GM12878 (cell line): Measurements from ENCODE around the gene CAMK2N2. TPM values are rescaled to one million over a fixed set of nuclear protein-coding genes. Genes with fewer than 3 reads are reported as not detected.

ENCODE experiments used
- ATAC-seq: fragments of 200-7000 bp; cut with Tn5 transposase; 3 replicates; pipeline ENCODE4 v1.9.1; 2020; ENCODE audit warnings: mild to moderate bottlenecking, moderate library complexity
- BruUV-seq: library from RNA; stranded (reverse); fragments of 400-500 nt; replicated peaks from 2 replicates; lab custom pipeline; 2021; lab: Mats Ljungman, UMichigan
- CTCF ChIA-PET: fragments of 300-600 bp; sonication (Branson Sonifier 250); formaldehyde crosslinking; extraction: SDS; loops from one replicate; lab custom pipeline; 2021; ENCODE audit warnings: inconsistent platforms; lab: Yijun Ruan, JAX
- POLR2A ChIA-PET: fragments of 350-600 bp; formaldehyde crosslinking; extraction: SDS; loops from one replicate; lab custom pipeline; 2021; ENCODE audit warnings: inconsistent platforms; lab: Charles Lee
- RAD21 ChIA-PET: fragments of 300-600 bp; sonication (Branson Sonifier 250); formaldehyde crosslinking; loops from one replicate; lab custom pipeline; 2023; ENCODE audit warnings: antibody characterized with exemption; ENCODE audit not compliant: unreplicated experiment; lab: Charles Lee
- SMC1A ChIA-PET: fragments of 300-600 bp; sonication (Branson Sonifier 250); formaldehyde crosslinking; loops from one replicate; lab custom pipeline; 2023; ENCODE audit not compliant: unreplicated experiment, uncharacterized antibody; lab: Charles Lee
- DNase-seq: peaks from one replicate; pipeline ENCODE4 v3.0.0-alpha.2; 2011; ENCODE audit warnings: low read depth, low spot score
- FAIRE-seq: peaks from 3 replicates; lab custom pipeline; 2011; peaks lifted over from hg19 to GRCh38; lab: Jason Lieb, UNC
- H2AFZ ChIP-seq: 2 replicates; pipeline ENCODE4 v1.6.0; 2011; ENCODE audit warnings: low read depth, low read length, control low read depth; ENCODE audit not compliant: control insufficient read depth
- H3K27ac ChIP-seq: 2 replicates; pipeline ENCODE4 v1.5.1; 2011; ENCODE audit warnings: control low read depth; ENCODE audit not compliant: control insufficient read depth, insufficient read depth
- H3K27me3 ChIP-seq, 2 experiments: replicated peaks in 1 of 2; 2 replicates each; pipeline versions ENCODE4 v1.6.0 to v1.6.1; 2011; ENCODE audit warnings: low read length in 1 of 2; ENCODE audit not compliant: control insufficient read depth in 2 of 2, insufficient read depth in 2 of 2
- H3K36me3 ChIP-seq, 2 experiments: 2 replicates each; pipeline ENCODE4 v1.5.1; 2011; ENCODE audit warnings: low read length in 1 of 2; ENCODE audit not compliant: control insufficient read depth in 2 of 2, insufficient read depth in 2 of 2
- H3K4me1 ChIP-seq: 2 replicates; pipeline ENCODE4 v1.6.1; 2011; ENCODE audit warnings: mild to moderate bottlenecking, low read length, moderate library complexity, mixed read lengths; ENCODE audit not compliant: control insufficient read depth, insufficient read depth
- H3K4me2 ChIP-seq: 2 replicates; pipeline ENCODE4 v1.6.0; 2011; ENCODE audit warnings: control low read depth; ENCODE audit not compliant: control insufficient read depth, insufficient read depth
- H3K4me3 ChIP-seq: fragments of 200-600 bp; sonication (generic); 2 replicates; pipeline ENCODE4 v1.5.1; 2016
- H3K79me2 ChIP-seq: 2 replicates; pipeline ENCODE4 v1.6.0; 2011; ENCODE audit warnings: low read length; ENCODE audit not compliant: control insufficient read depth, insufficient read depth
- H3K9ac ChIP-seq: 2 replicates; pipeline ENCODE4 v1.8.0; 2011; ENCODE audit warnings: low read length, control low read depth, mixed read lengths; ENCODE audit not compliant: control insufficient read depth, insufficient read depth
- H3K9me3 ChIP-seq: replicated peaks from 3 replicates; pipeline ENCODE4 v1.5.1; 2011; ENCODE audit warnings: mild to moderate bottlenecking, low read length; ENCODE audit not compliant: control insufficient read depth, insufficient read depth
- H4K20me1 ChIP-seq: 2 replicates; pipeline ENCODE4 v1.6.0; 2011; ENCODE audit not compliant: control insufficient read depth, insufficient read depth
- CEBPB ChIP-seq, 2 experiments: fragments of 150-350 bp in 1 of 2; IDR thresholded peaks; 2 replicates each; pipeline ENCODE4 v1.6.1; 2012 to 2014; ENCODE audit warnings: low read depth in 2 of 2, low read length in 2 of 2, borderline replicate concordance in 1 of 2, inconsistent platforms in 1 of 2
- CHD2 ChIP-seq: IDR thresholded peaks from 2 replicates; pipeline ENCODE4 v1.6.1; 2011; ENCODE audit warnings: low read depth, low read length, improper control_type of control experiment, borderline replicate concordance
- FOXK2 ChIP-seq: fragments of 450-650 bp; IDR thresholded peaks from 2 replicates; pipeline ENCODE4 v1.6.1; 2017; ENCODE audit warnings: mild to moderate bottlenecking, moderate library complexity
- IRF4 ChIP-seq: IDR thresholded peaks from 2 replicates; pipeline ENCODE4 v1.6.1; 2011; ENCODE audit warnings: low read depth, low read length
- IRF5 ChIP-seq: fragments of 450-650 bp; IDR thresholded peaks from 2 replicates; pipeline ENCODE4 v1.6.1; 2017; ENCODE audit warnings: borderline replicate concordance
- JUNB ChIP-seq: IDR thresholded peaks from 2 replicates; pipeline ENCODE4 v1.6.1; 2016; ENCODE audit warnings: antibody characterized with exemption, mild to moderate bottlenecking
- KLF5 ChIP-seq: fragments of 450-650 bp; IDR thresholded peaks from 2 replicates; pipeline ENCODE4 v1.6.1; 2014; ENCODE audit warnings: mild to moderate bottlenecking; ENCODE audit not compliant: partially characterized antibody
- NFYB ChIP-seq: IDR thresholded peaks from 2 replicates; pipeline ENCODE4 v1.6.1; 2011; ENCODE audit warnings: low read depth, mild to moderate bottlenecking, low read length, improper control_type of control experiment, moderate library complexity; ENCODE audit not compliant: insufficient read depth
- POLR2A ChIP-seq: IDR thresholded peaks from 2 replicates; pipeline ENCODE4 v1.6.1; 2011; ENCODE audit warnings: low read depth, mild to moderate bottlenecking, low read length
- RELB ChIP-seq: fragments of 450-650 bp; IDR thresholded peaks from 2 replicates; pipeline ENCODE4 v1.6.1; 2017; ENCODE audit warnings: low read depth, mild to moderate bottlenecking, moderate library complexity
- SKIL ChIP-seq: fragments of 450-650 bp; IDR thresholded peaks from 2 replicates; pipeline ENCODE4 v1.6.1; 2017; ENCODE audit warnings: mild to moderate bottlenecking, low read depth, inconsistent platforms; ENCODE audit not compliant: poor library complexity, severe bottlenecking
- SREBF2 ChIP-seq: IDR thresholded peaks from 2 replicates; pipeline ENCODE4 v1.6.1; 2012; ENCODE audit warnings: mild to moderate bottlenecking, low read length
- TCF12 ChIP-seq: IDR thresholded peaks from 2 replicates; pipeline ENCODE4 v1.6.1; 2011; ENCODE audit warnings: low read depth, mild to moderate bottlenecking, low read length
- ZBTB40 ChIP-seq: fragments of 450-650 bp; IDR thresholded peaks from 2 replicates; pipeline ENCODE4 v1.6.1; 2016; ENCODE audit warnings: mild to moderate bottlenecking, moderate library complexity, borderline replicate concordance
- ZNF274 ChIP-seq: IDR thresholded peaks from one replicate; pipeline ENCODE4 v1.8.0; 2011; ENCODE audit not compliant: insufficient read length, insufficient read depth
- WGBS: methylation state at CpG from one replicate; pipeline ENCODE4 v1.1.6; 2016; ENCODE audit warnings: low lambda C conversion rate; ENCODE audit not compliant: insufficient replicate concordance, insufficient coverage; ENCODE audit errors: missing lambda C conversion rate; 5-methylcytosine and 5-hydroxymethylcytosine counted together
- in situ Hi-C: fragments of 300-500 bp; cut with MboI; formaldehyde crosslinking; loops from 9 replicates; pipeline ENCODE4 v1.14.3; 2018; ENCODE audit warnings: mixed read lengths
- intact Hi-C: fragments of 100-400 bp; cut with micrococcal nuclease; formaldehyde crosslinking; loops from one replicate; pipeline ENCODE4 v1.14.2; 2022; ENCODE audit not compliant: unreplicated experiment
- polyA plus RNA-seq, 11 experiments: library from polyadenylated mRNA; depleted of rRNA in 4 of 11; unstranded in 6 of 11; stranded (reverse) in 5 of 11; fragments of >200 nt; fragmentation: Nextera tagmentation in 4 of 11; fragmentation: Illumina TruSeq in 1 of 11; extraction: Ambion mirVana in 4 of 11; extraction: Trizol in 1 of 11; gene quantifications; 1 replicate in 1 of 11; 2 replicates in 10 of 11; pipeline versions ENCODE4 v1.2.1 to v1.2.3, GENCODE V29; 2011 to 2016; ENCODE audit warnings: inconsistent platforms in 2 of 11, missing spikeins in 2 of 11, low read depth in 1 of 11
- total RNA-seq, 4 experiments: library from RNA; depleted of rRNA in 3 of 4; stranded (reverse); fragments of >200 nt in 3 of 4; fragmentation: Illumina TruSeq in 1 of 4; extraction: Trizol in 1 of 4; gene quantifications; 2 replicates each; pipeline versions ENCODE4 v1.2.1 to v1.2.3, GENCODE V29; 2013 to 2021

Gene CAMK2N2
- total and polyA plus RNA-seq, 10 of the 15 experiments (the other 5 are each of a cell fraction or from before 2014, with no cell fraction given), result 0.06 to 1.4 (median 0.45) TPM; not detected in 1

GRCh38 chr3:184255291-184256039 is 5.9 kb downstream of the CAMK2N2 start:
- WGBS, result 77% methylated on average over 3 of the region's 3 CpGs
- SMC1A ChIA-PET, result interaction anchor here (1.0 to 2.6 kb wide), 3 partner anchors 9 to 28 kb away, joined by 3 to 15 read pairs (median 3); no protein-coding TSS in a partner anchor
- BruUV-seq, result no TSS peak
- H3K27ac ChIP-seq, result no peak overlapping the region
- no peaks in the 10 kb centered on the region for H3K36me3 ChIP-seq
- ATAC-seq, result no peak
- H4K20me1 ChIP-seq, result no peaks in the 10 kb centered on the region
- no peaks in the 10 kb centered on the region for H3K79me2 ChIP-seq
- no peaks in the 10 kb centered on the region for H3K9me3 ChIP-seq
- POLR2A ChIA-PET, result no interaction called here
- DNase-seq, result no peak
- CTCF ChIA-PET, result interaction anchor here (1.3 to 7.1 kb wide), 4 partner anchors 17 to 122 kb away, joined by 3 to 69 read pairs (median 4); partner anchors contain the start of gene VWA5B2
- H3K4me3 ChIP-seq, result no peak overlapping the region
- H3K4me2 ChIP-seq, result no peak overlapping the region
- RAD21 ChIA-PET, result no interaction called here
- H3K9ac ChIP-seq, result no peak overlapping the region
- H3K27me3 ChIP-seq, result peaks cover 1 to 2% of the 10 kb centered on the region in 2 experiments; a peak in 3 of 4 replicates
- FAIRE-seq, result no peak
- no peak overlapping the region for H2AFZ ChIP-seq
- in situ Hi-C loops, result no loop called here
- no peaks in the 10 kb centered on the region for H3K4me1 ChIP-seq
- intact Hi-C loops, result loop anchor here (10.0 kb wide), 1 partner anchor 241 kb away; the partner anchor contains the start of gene ABCC5
- no peak for TF ChIP-seq TCF12
- TF ChIP-seq CHD2, result no peak
- TF ChIP-seq JUNB, result no peak
- TF ChIP-seq SREBF2, result no peak
- TF ChIP-seq ZBTB40, result no peak
- TF ChIP-seq CEBPB (IDR thresholded peaks at IDR 0.05; ENCODE audit: borderline replicate concordance in 1 of 2, low read depth in 2 of 2, low read length in 2 of 2), result no peak
- no peak for TF ChIP-seq NFYB
- TF ChIP-seq ZNF274, result no peak
- no peak for TF ChIP-seq IRF5
- TF ChIP-seq KLF5, result no peak
- no peak for TF ChIP-seq SKIL
- TF ChIP-seq RELB, result no peak
- TF ChIP-seq IRF4, result no peak
- no peak for TF ChIP-seq FOXK2
- TF ChIP-seq POLR2A, result no peak
